BJ (cell line): ENCODE results near the gene MCM7. TPM values are rescaled to one million over a fixed set of nuclear protein-coding genes. Genes with fewer than 3 reads are reported as not detected.

Experiments
- CTCF ChIA-PET: fragments of 350-600 bp; formaldehyde crosslinking; extraction: SDS; loops from one replicate; lab custom pipeline; 2021; ENCODE audit warnings: antibody characterized with exemption, inconsistent platforms; lab: Yijun Ruan, JAX
- POLR2A ChIA-PET: fragments of 300-600 bp; sonication (Branson Sonifier 250); formaldehyde crosslinking; extraction: SDS; loops from one replicate; lab custom pipeline; 2021; ENCODE audit warnings: antibody characterized with exemption; lab: Charles Lee
- DNase-seq: peaks from one replicate; pipeline ENCODE4 v3.0.0-alpha.2; 2011; ENCODE audit warnings: low read depth
- H3K27me3 ChIP-seq: 2 replicates; pipeline ENCODE4 v1.6.0; 2011; ENCODE audit warnings: low read length; ENCODE audit not compliant: control insufficient read depth, insufficient read depth
- H3K36me3 ChIP-seq: 2 replicates; pipeline ENCODE4 v1.5.1; 2011; ENCODE audit warnings: low read length; ENCODE audit not compliant: control insufficient read depth, insufficient read depth
- H3K4me3 ChIP-seq: 2 replicates; pipeline ENCODE4 v1.5.1; 2011; ENCODE audit warnings: low read depth, mild to moderate bottlenecking, control low read depth, low read length
- polyA plus RNA-seq: library from polyadenylated mRNA; depleted of rRNA; stranded (reverse); fragments of >200 nt; gene quantifications from 2 replicates; pipeline ENCODE4 v1.2.3, GENCODE V29; 2011
- TF ChIP-seq, protein P1 (sequence below): IDR thresholded peaks from 2 replicates; pipeline ENCODE4 v1.5.1; 2011; ENCODE audit warnings: low read depth, mild to moderate bottlenecking, control low read depth, inconsistent platforms, low read length, moderate library complexity; ENCODE audit not compliant: insufficient read depth

The MCM7 gene
- polyA plus RNA-seq, 1 experiment = 89.0 TPM

DNA sequence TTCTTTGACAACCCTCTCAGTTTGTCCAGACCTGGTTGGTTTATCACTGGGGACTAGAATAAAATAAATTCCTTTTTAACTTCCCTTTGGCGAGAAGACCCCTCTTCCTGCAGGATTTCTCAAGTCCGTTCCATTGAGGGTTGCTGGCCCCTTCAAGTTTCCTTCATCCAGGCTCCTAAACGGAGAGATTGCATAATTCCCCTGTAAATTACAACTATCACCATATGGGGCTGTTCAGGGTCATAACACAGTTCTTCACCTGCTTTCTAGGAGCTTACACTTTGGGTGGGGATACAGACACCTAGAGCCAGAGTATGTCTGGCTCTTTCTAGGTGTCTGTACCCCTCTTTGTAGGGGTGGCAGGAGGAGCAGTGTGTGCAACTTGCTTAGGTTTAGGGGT, 15.7 kb downstream of the MCM7 start:
- TF ChIP-seq, protein P1, sequence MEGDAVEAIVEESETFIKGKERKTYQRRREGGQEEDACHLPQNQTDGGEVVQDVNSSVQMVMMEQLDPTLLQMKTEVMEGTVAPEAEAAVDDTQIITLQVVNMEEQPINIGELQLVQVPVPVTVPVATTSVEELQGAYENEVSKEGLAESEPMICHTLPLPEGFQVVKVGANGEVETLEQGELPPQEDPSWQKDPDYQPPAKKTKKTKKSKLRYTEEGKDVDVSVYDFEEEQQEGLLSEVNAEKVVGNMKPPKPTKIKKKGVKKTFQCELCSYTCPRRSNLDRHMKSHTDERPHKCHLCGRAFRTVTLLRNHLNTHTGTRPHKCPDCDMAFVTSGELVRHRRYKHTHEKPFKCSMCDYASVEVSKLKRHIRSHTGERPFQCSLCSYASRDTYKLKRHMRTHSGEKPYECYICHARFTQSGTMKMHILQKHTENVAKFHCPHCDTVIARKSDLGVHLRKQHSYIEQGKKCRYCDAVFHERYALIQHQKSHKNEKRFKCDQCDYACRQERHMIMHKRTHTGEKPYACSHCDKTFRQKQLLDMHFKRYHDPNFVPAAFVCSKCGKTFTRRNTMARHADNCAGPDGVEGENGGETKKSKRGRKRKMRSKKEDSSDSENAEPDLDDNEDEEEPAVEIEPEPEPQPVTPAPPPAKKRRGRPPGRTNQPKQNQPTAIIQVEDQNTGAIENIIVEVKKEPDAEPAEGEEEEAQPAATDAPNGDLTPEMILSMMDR = no peak
- ChIA-PET CTCF (no interaction called here), POLR2A (no interaction called here)
- Histone ChIP-seq H3K4me3 (no peak overlapping the region), H3K36me3 (peaks cover 2% of the 10 kb centered on the region), H3K27me3 (no peaks in the 10 kb centered on the region)
- DNase-seq = no peak

DNA sequence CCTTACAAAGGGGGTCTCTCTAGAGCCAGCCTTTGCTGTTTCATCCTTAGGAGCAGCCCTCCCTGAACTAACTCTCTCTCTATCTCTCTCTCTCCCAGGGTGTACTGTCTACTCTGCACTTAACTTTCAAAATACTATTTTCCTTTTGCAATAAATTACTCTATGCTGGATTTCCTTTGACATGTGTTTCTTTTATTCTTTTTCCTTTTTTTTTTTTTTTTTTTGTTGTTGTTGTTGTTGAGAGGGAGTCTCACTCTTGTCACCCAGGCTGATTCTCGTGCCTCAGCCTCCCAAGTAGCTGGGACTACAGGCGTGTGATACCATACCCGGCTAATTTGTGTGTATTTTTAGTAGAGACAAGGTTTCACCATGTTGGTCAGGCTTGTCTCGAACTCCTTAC, 18.2 kb downstream of the MCM7 start:
- H3K36me3 ChIP-seq = peaks cover 5% of the 10 kb centered on the region; the same call in 1 of the 2 replicates
- H3K4me3 ChIP-seq = no peak overlapping the region
- no peak for DNase-seq
- POLR2A ChIA-PET = interaction anchor here (0.7 kb wide), 1 partner anchor 176 kb away, joined by 4 read pairs; no protein-coding TSS in a partner anchor
- CTCF ChIA-PET = interaction anchor here (0.6 to 1.7 kb wide), 7 partner anchors 12 to 91 kb away, joined by 3 to 6 read pairs (median 3); partner anchors contain the start of gene AP4M1
- TF ChIP-seq, protein P1 = no peak
- H3K27me3 ChIP-seq = no peaks in the 10 kb centered on the region

DNA sequence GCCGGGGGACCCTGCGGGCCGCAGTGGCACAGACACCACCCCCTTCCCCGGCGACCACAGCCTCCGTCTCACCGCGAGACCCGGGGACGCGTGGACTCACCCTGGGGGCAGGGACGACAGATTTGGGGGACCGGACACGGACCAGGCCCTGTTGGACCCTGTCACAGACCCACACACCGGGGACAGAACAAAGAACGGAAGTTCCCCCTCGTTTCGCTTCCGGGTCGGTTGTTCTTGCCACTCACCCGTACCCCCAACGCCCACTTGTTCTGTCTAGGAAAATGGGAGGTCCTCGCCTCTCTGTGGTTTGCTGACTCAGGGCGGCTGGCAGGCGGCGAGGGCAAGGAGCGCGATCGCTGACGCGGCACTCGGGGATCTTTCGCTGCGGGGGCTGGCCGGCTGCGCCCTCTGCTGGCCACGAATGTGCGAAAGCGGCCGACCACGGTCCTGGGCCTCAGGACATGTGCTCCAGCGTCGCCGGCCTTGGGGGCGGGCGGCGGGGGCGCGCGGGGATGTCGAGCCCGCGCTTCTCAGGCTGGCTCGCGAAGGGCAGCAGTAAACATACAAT, 19.6 kb downstream of the MCM7 start, which contains the start of gene ZNF3:
Gene ZNF3, minus strand, starts transcription at position 189 of the 568 bp plus-strand sequence. CDS start 4,366 bp downstream, outside the sequence.
- peaks cover 9% of the 10 kb centered on the region for H3K36me3 ChIP-seq
- H3K27me3 ChIP-seq = no peaks in the 10 kb centered on the region
- CTCF ChIA-PET = interaction anchor here (0.7 to 1.7 kb wide), 6 partner anchors 14 to 90 kb away, joined by 3 to 6 read pairs (median 5); no protein-coding TSS in a partner anchor
- peak within 1 kb of the TSS; percentile 99 for H3K4me3 ChIP-seq
- POLR2A ChIA-PET = no interaction called here
- peak; percentile 92 for DNase-seq
- TF ChIP-seq, protein P1 = peak; percentile 86

DNA sequence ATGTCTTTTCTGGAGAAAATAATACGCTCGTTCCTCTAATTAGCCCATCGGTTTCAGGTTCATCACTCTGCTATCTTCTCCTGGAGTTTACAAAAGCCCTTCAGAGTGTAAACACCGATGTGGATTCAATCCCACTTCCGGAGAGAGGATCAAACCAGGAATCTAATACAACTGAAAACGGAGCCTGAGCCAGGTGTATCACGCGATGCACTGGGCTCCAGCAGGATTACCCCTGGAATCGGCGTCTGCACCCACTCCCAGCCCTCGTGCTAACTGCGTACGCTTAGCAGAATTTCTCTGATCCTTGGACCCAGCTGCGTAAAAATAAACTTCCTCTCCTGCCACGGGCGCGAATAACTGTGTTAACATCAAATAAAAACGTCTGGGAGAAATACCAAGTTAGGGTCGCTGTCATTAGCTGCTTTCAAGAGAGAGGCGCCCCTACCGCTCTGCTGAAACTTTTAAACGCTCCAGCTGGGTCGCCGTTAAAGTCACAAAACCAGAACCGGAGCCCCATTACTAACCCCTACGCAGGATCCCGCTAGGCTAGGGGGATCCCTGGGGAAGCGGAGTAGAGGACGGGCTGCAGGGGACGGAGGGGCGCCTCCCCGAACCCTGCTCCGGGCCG, 20.2 kb downstream of the MCM7 start:
- POLR2A ChIA-PET = no interaction called here

More for the DNA sequence above, 20.2 kb downstream of the MCM7 start:
- CTCF ChIA-PET = interaction anchor here (0.7 to 1.4 kb wide), 3 partner anchors 14 to 24 kb away, joined by 3 to 5 read pairs (median 3); partner anchors contain the start of genes AP4M1 and MCM7
- Histone ChIP-seq H3K4me3 (peak overlapping the region; percentile 99), H3K36me3 (peaks cover 13% of the 10 kb centered on the region), H3K27me3 (no peaks in the 10 kb centered on the region)
- TF ChIP-seq, protein P1 = no peak
- DNase-seq = no peak
